Activated CD8-positive, alpha-beta memory T cell treated with anti-CD3 and anti-CD28 coated beads for 4 hours (primary cell): ENCODE data around the gene AGER.
"Not testable (repeated sequence)": the region's sequence is repeated elsewhere in the genome, so short reads cannot be mapped to it uniquely, and the experiment has no call there.

Experiments
- DNase-seq, 2 donors: peaks; one replicate each; pipeline ENCODE4 v3.0.0-alpha.2; 2020; ENCODE audit warnings: low read depth in 2 of 2

AGER gene

GRCh38 chr6:32148289-32149091 lies 35.6 kb downstream of the AGER start:
- peak; percentile 31 to 32 for DNase-seq

- no peak for DNase-seq
Measured at GRCh38 chr6:32147401-32148132, 36.5 kb downstream of the AGER start.

- DNase-seq: no peak
Measured at GRCh38 chr6:32146687-32147086, 37.4 kb downstream of the AGER start.

- no peak for DNase-seq
Measured at GRCh38 chr6:32146287-32146686, 37.8 kb downstream of the AGER start.

- DNase-seq: not testable (repeated sequence)
Measured at GRCh38 chr6:32144238-32144637, 39.8 kb downstream of the AGER start.

GRCh38 chr6:32140420-32141046 lies 43.5 kb downstream of the AGER start:
- no peak for DNase-seq

- DNase-seq: no peak
Measured at GRCh38 chr6:32139590-32139989, 44.5 kb downstream of the AGER start.

- DNase-seq: no peak
Measured at GRCh38 chr6:32137454-32137853, 46.6 kb downstream of the AGER start.

- no peak for DNase-seq
Measured at GRCh38 chr6:32133786-32134185, 50.3 kb downstream of the AGER start.

GRCh38 chr6:32132110-32132509 lies 51.9 kb downstream of the AGER start:
- no peak for DNase-seq

GRCh38 chr6:32131439-32131948 lies 52.6 kb downstream of the AGER start:
- DNase-seq: no peak
